ENCODE results near the gene LIPM. TPM values are rescaled to one million over a fixed set of nuclear protein-coding genes. Genes with fewer than 3 reads are reported as not detected.

The LIPM gene
- total RNA-seq, 1 donor = not detected

- peaks cover 9% of the 10 kb centered on the region for H3K4me1 ChIP-seq (ENCODE audit: insufficient read depth, low read length)
- H3K9me3 ChIP-seq (ENCODE audit: low read depth, low read length) = no peaks in the 10 kb centered on the region
- no peaks in the 10 kb centered on the region for H3K27me3 ChIP-seq (ENCODE audit: insufficient read depth, low read length)
- no peak overlapping the region for H3K4me3 ChIP-seq (ENCODE audit: low read length)
Measured at GRCh38 chr10:88840881-88841280, 38.4 kb downstream of the LIPM start.

DNA sequence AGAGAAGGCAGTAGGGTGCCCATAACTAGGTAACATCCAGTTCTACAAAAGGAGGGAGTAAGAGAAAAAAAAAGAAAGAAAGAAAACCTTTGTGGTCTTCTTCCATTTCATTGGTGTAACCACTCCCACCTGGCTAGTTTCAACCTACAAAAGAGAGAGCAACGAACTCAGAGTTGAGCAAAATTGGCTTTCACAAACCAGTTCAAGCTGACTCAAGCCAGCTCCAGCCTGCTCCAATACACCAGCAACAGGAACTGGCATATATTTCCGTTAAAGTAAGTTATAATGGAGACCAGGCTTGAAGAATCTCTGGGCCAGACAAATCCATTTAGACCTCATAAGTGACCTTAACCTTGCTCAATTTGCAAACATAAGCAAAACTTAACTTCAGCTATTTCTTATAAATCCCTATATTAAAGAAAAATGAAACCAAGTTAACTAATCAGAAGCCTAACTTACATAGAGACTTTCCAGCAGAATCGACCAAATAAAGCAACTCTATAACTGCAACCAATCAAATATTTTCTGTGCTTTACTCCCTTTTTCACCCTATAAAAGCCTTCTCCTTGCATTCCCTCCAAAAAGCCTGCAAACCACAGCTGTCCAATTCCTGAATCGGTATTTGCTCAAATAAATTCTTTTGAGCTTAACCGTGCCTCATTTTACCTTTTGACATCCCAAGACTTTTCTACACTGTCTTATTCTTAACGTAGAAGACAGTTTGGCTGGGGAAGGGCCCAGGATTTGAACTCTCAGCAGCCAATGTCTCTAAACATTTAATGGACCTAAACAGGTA lies 39.0 kb downstream of the LIPM start:
- Histone ChIP-seq H3K4me3 (ENCODE audit: low read length) (no peak overlapping the region), H3K9me3 (ENCODE audit: low read depth, low read length) (no peaks in the 10 kb centered on the region), H3K4me1 (ENCODE audit: insufficient read depth, low read length) (peaks cover 7% of the 10 kb centered on the region), H3K27me3 (ENCODE audit: insufficient read depth, low read length) (no peaks in the 10 kb centered on the region)

- Histone ChIP-seq H3K27me3 (ENCODE audit: insufficient read depth, low read length) (no peaks in the 10 kb centered on the region), H3K4me3 (ENCODE audit: low read length) (no peak overlapping the region)
Measured at GRCh38 chr10:88843171-88843570, 40.6 kb downstream of the LIPM start.

DNA sequence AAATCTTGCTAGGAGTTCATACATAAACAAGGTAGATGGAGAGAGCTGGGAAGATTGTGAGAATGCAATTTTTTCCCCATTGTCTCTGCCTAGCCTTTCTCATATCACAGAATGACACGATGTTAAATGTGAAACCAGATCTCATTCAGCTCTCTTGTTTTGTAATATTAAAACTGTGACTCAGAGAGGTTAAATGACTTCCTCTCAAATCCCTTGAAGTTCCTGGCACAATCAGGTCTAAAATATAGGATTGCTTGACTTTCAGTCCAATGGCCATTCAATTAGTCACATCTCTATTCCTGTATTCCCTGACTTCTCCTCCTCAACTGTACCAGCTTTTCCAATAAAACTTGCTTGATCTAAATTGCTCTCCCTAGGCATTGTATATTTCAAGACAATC lies 46.0 kb downstream of the LIPM start:
- H3K9me3 ChIP-seq (ENCODE audit: low read depth, low read length) = no peaks in the 10 kb centered on the region
- H3K4me3 ChIP-seq (ENCODE audit: low read length) = no peak overlapping the region
- H3K27me3 ChIP-seq (ENCODE audit: insufficient read depth, low read length) = no peaks in the 10 kb centered on the region
- peaks cover 44% of the 10 kb centered on the region for H3K4me1 ChIP-seq (ENCODE audit: insufficient read depth, low read length)

More at GRCh38 chr10:88843171-88843570, 40.6 kb downstream of the LIPM start:
- peaks cover 11% of the 10 kb centered on the region for H3K4me1 ChIP-seq (ENCODE audit: insufficient read depth, low read length)
- H3K9me3 ChIP-seq (ENCODE audit: low read depth, low read length) = no peaks in the 10 kb centered on the region

- Histone ChIP-seq H3K4me1 (ENCODE audit: insufficient read depth, low read length) (peaks cover 51% of the 10 kb centered on the region), H3K9me3 (ENCODE audit: low read depth, low read length) (no peaks in the 10 kb centered on the region), H3K27me3 (ENCODE audit: insufficient read depth, low read length) (no peaks in the 10 kb centered on the region), H3K4me3 (ENCODE audit: low read length) (no peak overlapping the region)
Measured at GRCh38 chr10:88849234-88849633, 46.7 kb downstream of the LIPM start.

- Histone ChIP-seq H3K9me3 (ENCODE audit: low read depth, low read length) (no peaks in the 10 kb centered on the region), H3K4me3 (ENCODE audit: low read length) (peak overlapping the region; percentile 9), H3K4me1 (ENCODE audit: insufficient read depth, low read length) (peaks cover 64% of the 10 kb centered on the region), H3K27me3 (ENCODE audit: insufficient read depth, low read length) (no peaks in the 10 kb centered on the region)
Measured at GRCh38 chr10:88850712-88851111, 48.2 kb downstream of the LIPM start.

GRCh38 chr10:88851706-88852105 lies 49.2 kb downstream of the LIPM start, which contains the start of gene ANKRD22:
Gene ANKRD22 (minus strand): TSS chr10:88851844. CDS start chr10:88851607, 237 bp downstream.
- Histone ChIP-seq H3K27me3 (ENCODE audit: insufficient read depth, low read length) (no peaks in the 10 kb centered on the region), H3K4me1 (ENCODE audit: insufficient read depth, low read length) (peaks cover 65% of the 10 kb centered on the region), H3K9me3 (ENCODE audit: low read depth, low read length) (no peaks in the 10 kb centered on the region), H3K4me3 (ENCODE audit: low read length) (peak within 1 kb of the TSS; percentile 24)

- no peaks in the 10 kb centered on the region for H3K9me3 ChIP-seq (ENCODE audit: low read depth, low read length)
- H3K4me3 ChIP-seq (ENCODE audit: low read length) = no peak overlapping the region
- no peaks in the 10 kb centered on the region for H3K27me3 ChIP-seq (ENCODE audit: insufficient read depth, low read length)
- H3K4me1 ChIP-seq (ENCODE audit: insufficient read depth, low read length) = peaks cover 65% of the 10 kb centered on the region
Measured at GRCh38 chr10:88852327-88852726, 49.8 kb downstream of the LIPM start.

GRCh38 chr10:88853155-88853881 lies 50.8 kb downstream of the LIPM start:
- Histone ChIP-seq H3K27me3 (ENCODE audit: insufficient read depth, low read length) (no peaks in the 10 kb centered on the region), H3K4me1 (ENCODE audit: insufficient read depth, low read length) (peaks cover 65% of the 10 kb centered on the region), H3K9me3 (ENCODE audit: low read depth, low read length) (no peaks in the 10 kb centered on the region), H3K4me3 (ENCODE audit: low read length) (no peak overlapping the region)

DNA sequence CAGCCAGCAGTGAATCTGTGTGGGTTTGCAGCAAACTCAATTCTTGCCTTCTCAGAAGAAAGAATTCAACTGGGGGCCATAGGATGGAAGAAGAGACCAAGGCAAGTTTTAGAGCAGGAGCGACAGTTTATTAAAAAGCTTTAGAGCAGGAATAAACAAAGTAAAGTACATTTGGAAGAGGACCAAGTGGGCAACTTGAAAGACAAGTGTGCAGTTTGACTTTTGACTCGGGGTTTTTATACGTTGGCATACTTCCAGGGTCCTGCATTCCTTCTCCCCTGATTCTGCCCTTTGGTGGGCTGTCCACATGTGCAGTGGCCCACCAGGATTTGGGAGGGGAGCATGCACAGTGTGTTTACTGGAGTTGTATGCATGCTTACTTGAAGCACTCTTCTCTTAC lies 52.2 kb downstream of the LIPM start:
- Histone ChIP-seq H3K27me3 (ENCODE audit: insufficient read depth, low read length) (no peaks in the 10 kb centered on the region), H3K9me3 (ENCODE audit: low read depth, low read length) (no peaks in the 10 kb centered on the region), H3K4me3 (ENCODE audit: low read length) (no peak overlapping the region), H3K4me1 (ENCODE audit: insufficient read depth, low read length) (peaks cover 59% of the 10 kb centered on the region)

- Histone ChIP-seq H3K9me3 (ENCODE audit: low read depth, low read length) (no peaks in the 10 kb centered on the region), H3K4me3 (ENCODE audit: low read length) (no peak overlapping the region), H3K27me3 (ENCODE audit: insufficient read depth, low read length) (no peaks in the 10 kb centered on the region), H3K4me1 (ENCODE audit: insufficient read depth, low read length) (peaks cover 42% of the 10 kb centered on the region)
Measured at GRCh38 chr10:88857831-88858230, 55.3 kb downstream of the LIPM start.

GRCh38 chr10:88858491-88858890 lies 56.0 kb downstream of the LIPM start:
- H3K4me3 ChIP-seq (ENCODE audit: low read length) = no peak overlapping the region
- H3K9me3 ChIP-seq (ENCODE audit: low read depth, low read length) = no peaks in the 10 kb centered on the region
- H3K4me1 ChIP-seq (ENCODE audit: insufficient read depth, low read length) = peaks cover 37% of the 10 kb centered on the region
- H3K27me3 ChIP-seq (ENCODE audit: insufficient read depth, low read length) = no peaks in the 10 kb centered on the region

GRCh38 chr10:88861036-88861435 lies 58.5 kb downstream of the LIPM start:
- Histone ChIP-seq H3K4me3 (ENCODE audit: low read length) (no peak overlapping the region), H3K27me3 (ENCODE audit: insufficient read depth, low read length) (no peaks in the 10 kb centered on the region), H3K9me3 (ENCODE audit: low read depth, low read length) (no peaks in the 10 kb centered on the region), H3K4me1 (ENCODE audit: insufficient read depth, low read length) (peaks cover 16% of the 10 kb centered on the region)

DNA sequence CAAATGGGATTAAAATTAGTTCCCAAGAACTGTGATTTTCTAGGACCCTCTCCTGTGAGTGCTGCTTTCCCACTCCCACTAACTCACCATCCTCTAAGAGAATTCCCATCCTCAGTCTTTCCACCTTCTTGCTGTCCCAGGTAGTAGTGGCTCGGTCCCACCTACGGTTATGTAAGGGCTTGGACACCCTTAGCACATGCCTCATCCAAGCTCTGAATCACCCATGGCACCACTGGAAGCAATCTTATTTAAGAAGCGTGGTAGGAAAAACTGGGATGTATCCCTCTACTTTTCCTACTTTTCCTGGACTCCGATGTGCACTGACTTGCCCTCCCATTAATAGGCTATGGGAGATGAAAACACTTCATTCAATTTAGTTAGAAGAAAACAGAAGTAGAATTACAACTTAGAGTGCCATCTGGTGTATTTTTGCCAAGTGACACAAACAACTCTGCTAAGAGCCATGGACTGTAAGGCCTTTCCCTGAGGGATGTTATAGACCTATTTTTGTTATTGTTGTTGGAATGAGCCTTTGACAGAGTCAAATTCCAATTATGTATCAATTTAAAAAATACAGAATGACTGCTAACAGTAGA lies 62.8 kb downstream of the LIPM start:
- Histone ChIP-seq H3K4me1 (ENCODE audit: insufficient read depth, low read length) (peaks cover 5% of the 10 kb centered on the region), H3K27me3 (ENCODE audit: insufficient read depth, low read length) (no peaks in the 10 kb centered on the region), H3K4me3 (ENCODE audit: low read length) (no peak overlapping the region), H3K9me3 (ENCODE audit: low read depth, low read length) (no peaks in the 10 kb centered on the region)

DNA sequence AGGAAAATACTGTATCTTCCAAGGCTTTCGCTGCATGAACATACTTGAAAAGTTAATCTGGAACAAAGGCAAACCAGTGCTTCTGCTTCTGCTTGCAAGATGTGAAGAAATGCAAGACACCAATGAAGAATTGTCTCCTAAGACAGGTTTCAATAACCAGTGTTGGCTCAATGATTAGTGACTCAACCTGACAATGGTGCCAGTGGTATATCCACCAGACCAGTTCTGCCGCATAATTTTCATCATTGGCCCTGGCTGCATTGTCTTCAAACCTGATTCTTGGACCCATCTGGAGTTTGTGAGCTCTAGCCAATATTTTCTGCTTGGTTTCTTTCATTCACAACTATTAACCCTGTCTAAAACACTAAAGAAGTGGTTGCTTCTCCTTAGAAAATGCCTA lies 63.9 kb downstream of the LIPM start:
- no peak overlapping the region for H3K4me3 ChIP-seq (ENCODE audit: low read length)
- no peaks in the 10 kb centered on the region for H3K9me3 ChIP-seq (ENCODE audit: low read depth, low read length)
- H3K27me3 ChIP-seq (ENCODE audit: insufficient read depth, low read length) = no peaks in the 10 kb centered on the region
- H3K4me1 ChIP-seq (ENCODE audit: insufficient read depth, low read length) = no peaks in the 10 kb centered on the region
